Mucosa of descending colon (tissue), 3 donors: ENCODE measurements around the gene CADM1. TPM values are rescaled to one million over a fixed set of nuclear protein-coding genes. Genes with fewer than 3 reads are reported as not detected.

Experiments used
- ATAC-seq: fragments of 200-7000 bp; cut with Tn5 transposase; one replicate; pipeline ENCODE4 v1.9.1; 2020; ENCODE audit warnings: mild to moderate bottlenecking, moderate library complexity
- DNase-seq, 3 donors: peaks; one replicate each; pipeline ENCODE4 v3.0.0-alpha.2; 2020
- H3K36me3 ChIP-seq: fragments of 200-600 bp; one replicate; pipeline ENCODE4 v1.8.0; 2021; ENCODE audit warnings: low read depth, mild to moderate bottlenecking
- H3K4me1 ChIP-seq: fragments of 200-600 bp; one replicate; pipeline ENCODE4 v1.8.0; 2021; ENCODE audit warnings: low read depth, mild to moderate bottlenecking
- H3K4me3 ChIP-seq: fragments of 200-600 bp; one replicate; pipeline ENCODE4 v1.8.0; 2021; ENCODE audit warnings: mild to moderate bottlenecking
- H3K9me3 ChIP-seq: fragments of 200-600 bp; one replicate; pipeline ENCODE4 v1.8.0; 2021; ENCODE audit warnings: mild to moderate bottlenecking
- CTCF ChIP-seq: fragments of 200-600 bp; IDR thresholded peaks from one replicate; pipeline ENCODE4 v1.8.0; 2022; ENCODE audit warnings: antibody characterized with exemption, mild to moderate bottlenecking
- intact Hi-C, 2 donors: fragments of 100-400 bp; cut with DNase I in 1 of 2; cut with micrococcal nuclease in 1 of 2; formaldehyde crosslinking; loops; one replicate each; pipeline versions ENCODE4 v1.11.0 to v1.11.1; 2022; cut with DNase I, micrococcal nuclease
- long read RNA-seq, 2 donors: library from polyadenylated mRNA; unstranded; transcript quantifications; one replicate each; pipeline ENCODE4 v2.0.0, GENCODE V29; 2019 to 2021
- total RNA-seq, 3 donors: library from RNA; stranded (reverse); fragmentation: NEBNext Ultra II Directional in 2 of 3; extraction: Animal tissue kit (Norgen Biotek cat#: 25700) in 2 of 3; gene quantifications; one replicate each; pipeline versions ENCODE4 v1.2.1 to v1.2.4, GENCODE V29; 2021 to 2023
- donor health status: DM: no; HTN: no; CAD: no; lungs with moderate emphysema.
- donor health status: DM: no; HTN: no; CAD: no.
- donor health status: DM: no; HTN: yes; CAD: no.

The CADM1 gene
- total RNA-seq: 10 to 100 TPM in 1 of 3 donors, 1 to 10 TPM in 2; 4.3 to 20.2 (median 7.2) TPM
- long read RNA-seq, donor 1, partial matches to known transcripts: 7 of 12 reads
- long read RNA-seq, donor 1, other reads (novel, unspliced or antisense): 4 of 12 reads
- long read RNA-seq, donor 2, partial matches to known transcripts: 1 of 2 reads
- long read RNA-seq, donor 2, other reads (novel, unspliced or antisense): 1 of 2 reads

GRCh38 chr11:115504276-115505158 is at the start of gene CADM1:
Gene CADM1, minus strand, starts transcription at chr11:115504415.
- H3K4me1 ChIP-seq: peaks cover 20% of the 10 kb centered on the region
- no peaks in the 10 kb centered on the region for H3K36me3 ChIP-seq
- H3K4me3 ChIP-seq: peak within 1 kb of the TSS; percentile 2
- no peaks in the 10 kb centered on the region for H3K9me3 ChIP-seq
- peak; percentile 64 for TF ChIP-seq CTCF
- peak; percentile 97 for ATAC-seq
- DNase-seq: peak; percentile 93 to 95 (median 94)
- intact Hi-C loops: loop anchor here (10.0 kb wide), 1 partner anchor 170 kb away; no protein-coding TSS in a partner anchor

DNA sequence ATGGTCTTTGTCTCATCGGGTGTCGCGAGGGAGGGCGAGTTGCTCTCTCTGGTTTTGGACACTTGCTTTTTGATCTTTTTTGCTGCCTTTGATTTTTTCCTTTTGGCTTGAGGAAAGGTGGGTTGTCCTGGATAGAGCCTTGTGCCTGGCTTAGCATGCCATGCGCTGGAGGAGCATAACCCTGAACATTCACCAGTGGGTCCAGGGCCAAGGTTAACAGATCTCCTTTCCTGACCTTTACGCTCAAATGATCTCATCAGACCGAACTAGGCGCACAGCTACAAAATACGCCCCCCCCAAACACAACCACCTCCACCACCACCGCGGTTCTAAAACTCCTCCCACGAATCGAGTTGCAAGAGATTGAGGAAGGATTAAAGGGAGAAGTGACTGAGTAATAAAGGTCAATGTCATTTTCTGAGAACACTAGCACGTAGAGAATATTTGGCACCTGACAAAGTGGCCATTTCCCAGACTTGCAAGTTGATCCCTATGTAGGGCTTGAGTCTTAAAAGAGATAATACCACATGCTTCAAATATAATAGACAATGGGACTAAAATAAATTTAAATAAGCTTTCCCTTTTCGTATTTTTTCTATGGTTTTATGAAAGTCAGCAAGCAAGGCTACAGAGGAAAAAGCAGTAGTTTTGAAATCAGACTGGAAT is 48.7 kb upstream of the CADM1 start:
- Histone ChIP-seq H3K36me3 (no peaks in the 10 kb centered on the region), H3K4me3 (no peak overlapping the region), H3K4me1 (no peaks in the 10 kb centered on the region), H3K9me3 (no peaks in the 10 kb centered on the region)
- intact Hi-C loops: no loop called here
- TF ChIP-seq CTCF: no peak
- DNase-seq (no peak), ATAC-seq (no peak)

DNA sequence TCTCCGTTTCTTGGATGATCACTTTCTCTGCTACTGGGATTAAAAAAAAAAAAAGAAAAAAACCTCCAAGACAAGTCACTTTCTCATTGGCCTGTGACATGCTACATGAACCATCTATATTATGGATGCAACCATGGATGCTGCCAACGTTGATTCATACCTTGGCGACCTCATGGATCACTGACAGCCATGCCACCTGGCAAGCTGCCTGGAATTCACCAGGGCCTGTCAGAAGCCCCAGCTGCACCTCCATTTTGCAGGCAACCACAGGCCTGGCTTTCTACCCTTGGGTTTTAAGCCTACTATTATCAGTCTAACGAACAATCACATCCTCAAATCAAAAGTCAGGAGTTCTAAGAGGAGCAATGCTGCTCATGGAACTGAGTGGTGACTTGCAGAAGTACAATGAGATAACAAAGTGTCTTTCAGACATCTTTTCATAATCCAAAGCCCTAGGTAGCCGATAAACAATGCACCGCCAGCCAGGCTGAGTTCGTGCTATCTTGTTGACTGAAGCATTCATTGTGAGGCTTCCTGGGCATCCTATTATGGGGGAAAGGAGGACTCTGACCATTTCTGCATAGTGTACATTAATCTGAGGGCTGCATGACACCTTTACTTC is 48.0 kb upstream of the CADM1 start:
- Histone ChIP-seq H3K9me3 (no peaks in the 10 kb centered on the region), H3K36me3 (no peaks in the 10 kb centered on the region), H3K4me3 (no peak overlapping the region), H3K4me1 (no peaks in the 10 kb centered on the region)
- ATAC-seq: no peak
- TF ChIP-seq CTCF: no peak
- intact Hi-C loops: no loop called here
- DNase-seq: no peak

GRCh38 chr11:115550291-115551059 is 46.3 kb upstream of the CADM1 start:
- no peak for DNase-seq
- Histone ChIP-seq H3K36me3 (no peaks in the 10 kb centered on the region), H3K4me1 (no peaks in the 10 kb centered on the region), H3K4me3 (no peak overlapping the region), H3K9me3 (no peaks in the 10 kb centered on the region)
- no peak for ATAC-seq
- intact Hi-C loops: no loop called here
- TF ChIP-seq CTCF: no peak
